Activated T-cell treated with anti-CD3 and anti-CD28 coated beads, Interleukin-2, amount 50 U/mL, for 72 hours (primary cell): Measurements from ENCODE around the gene OR8B8. TPM values are rescaled to one million over a fixed set of nuclear protein-coding genes. Genes with fewer than 3 reads are reported as not detected.
"Not testable (repeated sequence)": the region's sequence is repeated elsewhere in the genome, so short reads cannot be mapped to it uniquely, and the experiment has no call there.

ENCODE experiments used
- ATAC-seq, 2 donors: fragments of 150-1000 bp; cut with Tn5 transposase; replicated peaks in 1 of 2; 2 replicates each; pipeline ENCODE4 v1.10.0; 2021; ENCODE audit warnings: moderate library complexity in 2 of 2, mild to moderate bottlenecking in 1 of 2
- DNase-seq, 2 donors: peaks; one replicate each; pipeline ENCODE4 v3.0.0; 2021 to 2022; ENCODE audit warnings: mixed read lengths in 1 of 2
- H3K27ac Mint-ChIP-seq: one replicate; pipeline ENCODE4 v1.8.0; 2022; ENCODE audit warnings: mild to moderate bottlenecking, moderate library complexity, mixed read lengths
- H3K27me3 Mint-ChIP-seq: one replicate; pipeline ENCODE4 v1.8.0; 2022; ENCODE audit warnings: low read depth, mixed read lengths
- H3K36me3 Mint-ChIP-seq, 2 donors: one replicate each; pipeline ENCODE4 v1.8.0; 2022; ENCODE audit warnings: mixed read lengths in 2 of 2, mild to moderate bottlenecking in 1 of 2; ENCODE audit not compliant: insufficient read depth in 2 of 2
- H3K4me1 Mint-ChIP-seq: one replicate; pipeline ENCODE4 v1.8.0; 2022; ENCODE audit warnings: low read depth, mixed read lengths
- H3K4me3 Mint-ChIP-seq, 2 donors: one replicate each; pipeline ENCODE4 v1.8.0; 2022; ENCODE audit warnings: mild to moderate bottlenecking in 2 of 2, mixed read lengths in 2 of 2, moderate library complexity in 2 of 2
- H3K9me3 Mint-ChIP-seq, 2 donors: one replicate each; pipeline ENCODE4 v1.8.0; 2022; ENCODE audit warnings: mixed read lengths in 2 of 2
- total RNA-seq, 2 donors: library from RNA; stranded (reverse); gene quantifications; one replicate each; pipeline ENCODE4 v1.2.3, GENCODE V29; 2022

The OR8B8 gene
- total RNA-seq, 2 donors from 2014 or later: not detected

DNA sequence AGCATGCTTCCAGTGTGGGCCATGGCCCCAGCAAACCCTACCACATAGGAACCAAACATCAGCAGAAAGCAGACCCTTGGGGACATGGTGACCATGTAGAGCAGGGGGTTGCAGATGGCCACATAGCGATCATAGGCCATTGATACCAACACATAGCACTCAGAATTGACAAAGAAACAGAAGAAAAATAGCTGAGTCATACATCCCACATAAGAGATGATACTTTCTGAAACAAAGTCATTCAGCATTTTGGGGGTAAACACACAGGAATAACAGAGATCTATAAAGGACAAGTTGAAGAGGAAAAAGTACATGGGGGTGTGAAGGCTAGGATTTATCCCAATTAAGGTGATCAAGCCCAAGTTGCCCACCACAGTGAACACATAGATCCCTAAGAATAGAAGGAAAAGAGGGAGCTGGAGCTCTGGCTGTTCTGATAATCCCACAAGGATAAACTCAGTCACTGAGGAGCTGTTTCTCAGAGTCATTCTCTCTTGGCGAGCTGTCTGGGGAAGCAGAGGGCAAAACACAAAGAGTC is 21.0 kb downstream of the OR8B8 start, which contains the start of gene OR8B4:
Gene OR8B4, minus strand, starts transcription at position 488 of the 538 bp plus-strand sequence. Its CDS starts 0 bp downstream, at position 488.
- H3K4me3 Mint-ChIP-seq: no peak within 1 kb of the TSS
- ATAC-seq: no peak

DNA sequence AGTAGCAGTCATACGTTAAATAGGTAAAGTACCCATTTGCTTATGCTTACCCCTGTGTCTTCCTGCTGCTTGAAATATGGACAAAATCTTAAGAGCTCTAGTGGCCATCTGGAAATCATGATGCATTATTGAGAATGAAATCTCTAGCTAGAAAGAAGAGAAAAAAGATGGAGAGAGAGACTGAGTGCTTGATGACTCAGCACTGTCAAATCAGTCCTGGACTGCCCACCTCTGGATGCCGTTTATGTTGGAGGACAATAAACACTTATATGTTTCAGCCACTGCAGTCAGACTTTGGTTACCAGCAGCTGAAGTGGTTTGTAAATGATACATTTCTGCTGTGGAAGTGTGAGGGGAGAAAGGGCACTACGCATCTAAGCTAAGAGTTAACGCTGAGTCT is 24.5 kb downstream of the OR8B8 start:
- Mint-ChIP-seq H3K27ac (no peak overlapping the region), H3K9me3 (no peaks in the 10 kb centered on the region), H3K4me3 (no peak overlapping the region), H3K36me3 (no peaks in the 10 kb centered on the region), H3K27me3 (peaks cover 14% of the 10 kb centered on the region), H3K4me1 (no peaks in the 10 kb centered on the region)
- DNase-seq (no peak), ATAC-seq (no peak)

More for the DNA sequence above, 21.0 kb downstream of the OR8B8 start, which contains the start of gene OR8B4:
- H3K36me3 Mint-ChIP-seq: no peaks in the 10 kb centered on the region
- H3K27me3 Mint-ChIP-seq: peaks cover 7% of the 10 kb centered on the region
- no peaks in the 10 kb centered on the region for H3K4me1 Mint-ChIP-seq
- no peak within 1 kb of the TSS for H3K27ac Mint-ChIP-seq
- DNase-seq: no peak
- H3K9me3 Mint-ChIP-seq: no peaks in the 10 kb centered on the region

DNA sequence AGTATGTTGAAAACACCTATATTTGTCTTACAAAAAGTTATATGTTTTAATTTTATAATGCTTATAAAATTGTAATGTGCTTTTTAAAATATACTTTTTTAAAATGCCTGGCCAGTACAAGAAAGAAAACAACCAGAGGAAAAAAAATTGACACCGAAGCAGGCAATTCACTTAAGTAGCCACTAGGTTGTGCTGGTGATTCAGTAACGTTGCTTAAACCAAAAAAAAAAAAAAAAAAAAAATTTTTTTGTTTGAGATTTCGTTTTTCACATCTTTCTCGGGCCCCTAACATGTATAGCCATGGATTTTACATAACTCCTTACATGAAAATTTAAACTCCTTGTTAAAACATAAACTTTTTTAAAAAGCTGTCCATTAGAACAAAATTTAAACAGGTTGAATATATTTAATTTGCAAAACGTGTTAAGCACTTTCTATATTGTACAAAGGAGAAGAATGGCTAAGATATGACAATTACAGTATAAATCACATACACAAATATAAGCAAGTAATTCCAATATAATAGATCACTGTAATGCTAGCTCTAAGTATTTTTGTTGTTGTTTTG is 30.1 kb downstream of the OR8B8 start:
- Mint-ChIP-seq H3K36me3 (no peaks in the 10 kb centered on the region), H3K4me1 (no peaks in the 10 kb centered on the region), H3K27ac (no peak overlapping the region), H3K9me3 (no peaks in the 10 kb centered on the region), H3K4me3 (no peak overlapping the region), H3K27me3 (peaks cover 9% of the 10 kb centered on the region)
- DNase-seq: no peak
- ATAC-seq: no peak

DNA sequence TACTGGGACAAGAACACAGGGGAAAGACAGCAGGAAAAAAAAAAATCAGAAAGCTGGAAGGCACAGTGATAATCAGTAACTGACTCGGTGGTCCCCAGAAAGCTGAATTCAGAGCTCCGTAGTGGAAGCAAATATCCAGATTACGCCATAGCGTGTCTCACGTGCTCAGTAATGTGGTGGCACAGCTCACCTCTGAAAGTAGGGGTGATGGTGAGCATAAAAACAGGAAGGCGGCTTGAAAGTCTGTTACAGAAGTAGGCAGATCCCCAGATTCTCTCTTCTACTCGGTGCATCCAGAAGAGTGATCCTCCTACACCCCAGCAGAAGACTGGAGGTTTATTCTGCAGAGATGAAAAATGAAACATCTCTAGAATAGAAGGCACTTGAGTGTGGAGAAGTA is 35.6 kb downstream of the OR8B8 start:
- Mint-ChIP-seq H3K4me1 (no peaks in the 10 kb centered on the region), H3K9me3 (no peaks in the 10 kb centered on the region), H3K27ac (no peak overlapping the region), H3K27me3 (peaks cover 36% of the 10 kb centered on the region), H3K36me3 (no peaks in the 10 kb centered on the region), H3K4me3 (no peak overlapping the region)
- DNase-seq (no peak), ATAC-seq (no peak)

DNA sequence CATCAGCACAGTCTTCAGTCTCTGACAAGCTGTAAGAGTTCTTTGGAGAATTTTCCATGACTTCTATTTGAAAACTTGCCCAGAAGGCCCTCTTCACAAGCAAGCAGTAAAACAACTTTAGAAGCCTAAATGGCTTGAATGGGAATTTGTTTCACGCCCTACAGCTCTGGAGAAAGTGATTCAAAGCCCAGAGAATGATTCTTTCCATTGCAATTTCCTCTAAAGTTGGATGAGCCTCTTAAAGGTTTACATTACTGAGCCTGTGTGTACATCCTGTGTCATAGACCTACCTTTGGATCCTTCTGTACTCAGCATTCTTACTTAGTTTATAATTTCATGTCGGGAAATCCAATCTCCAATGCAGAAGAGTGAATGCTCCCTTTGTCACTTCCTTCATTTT is 39.9 kb downstream of the OR8B8 start:
- Mint-ChIP-seq H3K27me3 (peaks cover 36% of the 10 kb centered on the region), H3K4me3 (no peak overlapping the region), H3K4me1 (no peaks in the 10 kb centered on the region), H3K9me3 (no peaks in the 10 kb centered on the region), H3K36me3 (peaks cover 0 to 3% of the 10 kb centered on the region in 2 donors), H3K27ac (no peak overlapping the region)
- DNase-seq (no peak), ATAC-seq (no peak)

DNA sequence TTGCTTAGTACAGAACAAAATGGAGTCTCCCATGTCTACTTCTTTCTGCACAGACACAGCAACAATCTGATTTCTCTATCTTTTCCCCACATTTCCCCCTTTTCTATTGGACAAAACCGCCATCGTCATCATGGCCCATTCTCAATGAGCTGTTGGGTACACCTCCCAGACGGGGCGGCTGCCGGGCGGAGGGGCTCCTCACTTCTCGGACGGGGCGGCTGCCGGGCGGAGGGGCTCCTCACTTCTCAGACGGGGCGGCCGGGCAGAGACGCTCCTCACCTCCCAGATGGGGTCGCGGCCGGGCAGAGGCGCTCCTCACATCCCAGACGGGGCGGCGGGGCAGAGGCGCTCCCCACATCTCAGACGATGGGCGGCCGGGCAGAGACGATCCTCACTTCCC is 42.3 kb downstream of the OR8B8 start:
- H3K36me3 Mint-ChIP-seq, H3K27ac Mint-ChIP-seq, DNase-seq, H3K9me3 Mint-ChIP-seq, ATAC-seq, H3K4me1 Mint-ChIP-seq, H3K4me3 Mint-ChIP-seq: not testable (repeated sequence)
- H3K27me3 Mint-ChIP-seq: peaks cover 14% of the 10 kb centered on the region

DNA sequence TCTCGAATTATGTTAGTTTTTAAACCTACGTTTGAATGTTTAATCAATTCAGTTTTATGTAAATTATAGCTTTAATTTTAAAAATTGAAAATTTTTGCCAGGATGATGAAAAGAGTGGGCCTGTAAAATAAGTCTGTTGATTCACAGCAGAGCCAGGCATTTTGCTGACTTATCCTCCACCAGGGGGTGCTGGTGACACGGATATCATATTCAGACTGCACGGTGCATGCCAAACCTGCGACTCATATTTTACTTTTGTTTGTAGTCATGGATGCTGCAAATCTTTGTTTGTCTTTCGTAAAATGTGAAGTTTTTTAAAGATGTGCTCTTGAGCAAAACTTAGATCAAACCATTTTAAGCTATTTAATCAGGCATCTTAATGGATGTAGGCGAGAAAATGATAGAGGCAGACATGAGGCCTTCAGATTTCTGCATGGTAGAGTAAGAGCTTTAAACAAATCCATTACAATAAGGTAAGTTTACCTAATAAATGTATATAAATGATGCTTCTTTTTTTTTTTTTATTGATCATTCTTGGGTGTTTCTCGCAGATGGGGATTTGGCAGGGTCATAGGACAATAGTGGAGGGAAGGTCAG is 43.1 kb downstream of the OR8B8 start:
- H3K4me3 Mint-ChIP-seq: no peak overlapping the region
- peaks cover 0 to 3% of the 10 kb centered on the region in 2 donors for H3K36me3 Mint-ChIP-seq
- H3K27me3 Mint-ChIP-seq: peaks cover 10% of the 10 kb centered on the region
- H3K9me3 Mint-ChIP-seq: no peaks in the 10 kb centered on the region
- ATAC-seq (peak; percentile 84 to 95), DNase-seq (peak; percentile 69 to 78)
- H3K27ac Mint-ChIP-seq: peak overlapping the region; percentile 55
- no peaks in the 10 kb centered on the region for H3K4me1 Mint-ChIP-seq

DNA sequence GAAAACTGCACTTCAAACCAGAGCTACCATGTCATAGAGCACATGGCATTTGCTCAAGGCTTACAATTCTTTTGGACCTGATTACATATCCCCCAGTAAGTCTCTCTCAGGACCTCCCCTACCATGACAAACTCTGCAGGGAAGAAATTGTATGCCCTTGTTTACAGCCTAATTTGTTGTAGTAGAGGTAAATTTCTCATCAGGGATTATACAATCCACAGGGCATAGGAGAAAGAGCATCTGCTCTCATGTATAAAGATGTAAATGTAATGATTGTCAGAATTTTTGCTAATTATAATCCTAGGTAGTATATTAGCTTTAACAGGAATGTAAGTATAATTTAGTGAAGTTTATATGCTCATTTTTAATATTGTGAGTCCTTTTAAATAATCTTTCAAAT is 46.6 kb downstream of the OR8B8 start, which contains the start of gene OR8B3:
Gene OR8B3, minus strand, starts transcription at position 101 of the 400 bp plus-strand sequence. CDS start 1,673 bp downstream, outside the sequence.
- Mint-ChIP-seq H3K27me3 (no peaks in the 10 kb centered on the region), H3K9me3 (no peaks in the 10 kb centered on the region), H3K4me3 (no peak within 1 kb of the TSS), H3K4me1 (no peaks in the 10 kb centered on the region), H3K36me3 (peaks cover 0 to 3% of the 10 kb centered on the region in 2 donors), H3K27ac (no peak within 1 kb of the TSS)
- no peak for ATAC-seq
- DNase-seq: no peak

DNA sequence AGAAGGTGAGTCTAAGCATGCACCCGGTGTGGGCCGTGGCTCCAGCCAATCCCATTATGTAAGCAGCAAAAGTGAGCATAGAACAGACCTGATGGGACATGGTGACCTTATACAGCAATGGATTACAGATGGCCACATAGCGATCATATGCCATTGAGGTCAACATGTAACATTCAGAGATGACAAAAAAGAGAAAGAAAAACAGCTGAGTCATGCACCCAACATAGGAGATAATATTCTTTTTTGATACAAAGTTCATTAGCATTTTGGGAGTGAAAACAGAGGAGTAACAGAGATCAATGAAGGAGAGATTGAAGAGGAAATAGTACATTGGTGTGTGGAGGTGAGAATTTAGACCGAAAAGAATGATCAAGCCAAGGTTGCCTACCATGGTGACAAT is 48.6 kb downstream of the OR8B8 start:
- ATAC-seq, H3K9me3 Mint-ChIP-seq, H3K36me3 Mint-ChIP-seq, H3K27me3 Mint-ChIP-seq, H3K4me3 Mint-ChIP-seq, H3K27ac Mint-ChIP-seq, H3K4me1 Mint-ChIP-seq, DNase-seq: not testable (repeated sequence)

DNA sequence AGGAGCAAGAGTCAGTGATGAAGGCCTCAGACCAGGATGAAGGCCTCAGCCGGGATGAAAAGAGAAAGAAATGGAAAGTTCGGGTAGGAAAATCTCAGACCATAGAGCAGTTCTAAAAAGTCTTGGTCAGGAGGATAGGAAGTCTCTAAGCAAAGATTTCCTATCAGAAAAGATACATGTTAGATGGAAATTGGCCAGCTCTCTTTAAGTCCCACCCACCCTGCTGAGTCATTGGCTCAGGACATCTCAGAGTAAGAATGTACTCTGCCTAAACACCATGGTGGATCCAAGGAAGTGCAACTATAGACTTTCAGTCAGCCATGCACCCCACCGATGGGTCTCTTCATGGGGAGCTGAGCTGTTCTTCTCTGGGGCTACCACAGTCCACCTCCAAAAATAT is 51.1 kb downstream of the OR8B8 start:
- no peak overlapping the region for H3K4me3 Mint-ChIP-seq
- peaks cover 0 to 1% of the 10 kb centered on the region in 2 donors for H3K9me3 Mint-ChIP-seq
- no peak for DNase-seq

More for the DNA sequence above, 51.1 kb downstream of the OR8B8 start:
- H3K4me1 Mint-ChIP-seq: no peaks in the 10 kb centered on the region
- H3K27me3 Mint-ChIP-seq: no peaks in the 10 kb centered on the region
- H3K27ac Mint-ChIP-seq: no peak overlapping the region
- H3K36me3 Mint-ChIP-seq: no peaks in the 10 kb centered on the region
- ATAC-seq: no peak

Other genes starting within 250 kb of the OR8B8 start
- gene OR8G1, start 204.6 kb downstream of the OR8B8 start, total RNA-seq: not detected
- gene OR8G5, start 189.3 kb downstream of the OR8B8 start, total RNA-seq: not detected
- gene OR8D1, start 131.7 kb downstream of the OR8B8 start, total RNA-seq: not detected
- gene OR8D2, start 125.5 kb downstream of the OR8B8 start, total RNA-seq: not detected
- gene OR8B2, start 61.2 kb downstream of the OR8B8 start, total RNA-seq: not detected
- not detected for gene OR8B3, start 46.7 kb downstream of the OR8B8 start, total RNA-seq
- gene OR8B4, start 20.8 kb downstream of the OR8B8 start, total RNA-seq: not detected
- gene OR8B12, start 98.0 kb upstream of the OR8B8 start, total RNA-seq: not detected
- not detected for gene OR8A1, start 124.3 kb upstream of the OR8B8 start, total RNA-seq
- not detected for gene PANX3, start 165.7 kb upstream of the OR8B8 start, total RNA-seq
- 10 to 100 TPM; 45.5 to 50.8 TPM for gene TBRG1, start 177.2 kb upstream of the OR8B8 start, total RNA-seq
- gene SIAE, start 228.0 kb upstream of the OR8B8 start, total RNA-seq: 10 to 100 TPM in 1 of 2 donors, 1 to 10 TPM in 1; 8.4 to 12.0 TPM
- gene SPA17, start 228.2 kb upstream of the OR8B8 start, total RNA-seq: 1 to 10 TPM; 2.5 to 2.6 TPM